Measurements from ENCODE around the gene KLHL28.

Gene KLHL28

GRCh38 chr14:44959538-44959937, 2.2 kb downstream of the KLHL28 start:
- no peak for DNase-seq

GRCh38 chr14:44956866-44957265, 4.9 kb downstream of the KLHL28 start:
- no peak for DNase-seq

DNA sequence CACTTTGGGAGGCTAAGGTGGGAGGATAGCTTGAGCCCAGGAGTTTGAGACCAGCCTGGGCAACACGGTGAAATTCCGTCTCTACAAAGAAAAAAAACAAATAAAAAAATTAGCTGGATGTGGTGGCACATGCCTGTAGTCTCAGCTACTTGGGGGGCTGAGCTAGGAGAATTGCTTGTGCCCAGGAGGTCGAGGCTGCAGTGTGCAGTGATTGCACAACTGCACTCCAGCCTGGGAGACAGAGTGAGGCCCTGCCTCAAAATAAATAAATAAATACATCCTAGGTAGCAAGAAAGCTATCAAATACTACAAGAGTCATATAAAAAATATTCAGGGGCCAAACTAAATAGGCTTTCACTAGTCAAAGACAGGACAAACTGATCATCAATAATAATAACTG, 6.2 kb downstream of the KLHL28 start:
- no peak for DNase-seq

- DNase-seq, result no peak
Measured at GRCh38 chr14:44954750-44955149, 7.0 kb downstream of the KLHL28 start.

DNA sequence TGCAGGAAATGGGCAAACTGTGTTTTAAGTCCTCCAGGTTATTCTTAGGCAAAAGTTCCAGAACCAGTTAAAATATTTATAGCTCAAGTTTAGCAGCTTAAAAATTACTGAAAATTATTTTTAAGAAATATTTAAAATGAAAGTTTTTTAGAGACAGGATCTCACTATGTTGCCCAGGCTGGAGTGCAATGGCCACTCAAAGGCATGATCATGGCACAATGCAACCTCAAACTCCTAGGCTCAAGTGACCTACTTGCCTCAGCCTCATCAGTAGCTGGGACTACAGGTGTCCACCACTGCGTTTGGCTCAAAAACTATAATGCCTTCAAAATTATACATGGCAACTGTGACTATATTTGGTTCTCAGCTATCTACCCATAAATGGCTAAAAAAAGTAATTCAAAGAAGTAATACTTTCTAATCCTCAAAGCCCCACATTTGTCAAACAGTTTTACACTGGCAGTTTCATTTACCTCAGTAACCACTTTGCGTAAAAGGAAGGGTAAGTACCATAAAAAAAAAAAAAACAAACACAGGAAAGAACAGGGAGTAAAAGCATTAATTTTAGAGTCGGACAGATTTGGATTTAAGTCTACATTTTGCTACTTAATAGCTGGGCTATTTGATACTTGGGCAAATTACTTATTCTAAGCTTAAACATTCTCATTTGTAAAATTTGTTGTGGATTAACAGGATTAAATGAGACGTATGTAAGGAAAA, 9.2 kb downstream of the KLHL28 start:
- no peak for DNase-seq

DNA sequence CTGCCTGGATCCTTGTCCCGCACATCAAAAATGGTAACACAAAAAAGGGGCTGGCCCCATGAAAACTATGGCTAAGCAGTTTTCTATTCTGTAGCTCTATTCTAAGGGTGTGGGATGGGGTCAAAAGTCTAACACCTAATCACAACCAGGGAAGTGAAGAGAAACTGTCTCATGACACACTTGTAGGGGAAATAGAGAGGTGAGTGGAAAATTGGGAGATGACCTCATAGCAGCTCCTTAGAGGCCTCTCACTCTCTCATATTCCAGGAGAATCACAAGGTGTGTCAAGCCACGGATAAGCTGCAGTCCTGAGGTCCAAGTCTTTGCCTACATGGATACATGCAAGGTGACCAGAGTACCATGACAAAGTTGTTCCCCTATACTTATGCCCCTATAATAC, 10.7 kb downstream of the KLHL28 start:
- no peak for DNase-seq

- no peak for DNase-seq
Measured at GRCh38 chr14:44945264-44945663, 16.5 kb downstream of the KLHL28 start.

GRCh38 chr14:44944107-44944506, 17.6 kb downstream of the KLHL28 start:
- no peak for DNase-seq

GRCh38 chr14:44942436-44942835, 19.3 kb downstream of the KLHL28 start:
- no peak for DNase-seq

DNA sequence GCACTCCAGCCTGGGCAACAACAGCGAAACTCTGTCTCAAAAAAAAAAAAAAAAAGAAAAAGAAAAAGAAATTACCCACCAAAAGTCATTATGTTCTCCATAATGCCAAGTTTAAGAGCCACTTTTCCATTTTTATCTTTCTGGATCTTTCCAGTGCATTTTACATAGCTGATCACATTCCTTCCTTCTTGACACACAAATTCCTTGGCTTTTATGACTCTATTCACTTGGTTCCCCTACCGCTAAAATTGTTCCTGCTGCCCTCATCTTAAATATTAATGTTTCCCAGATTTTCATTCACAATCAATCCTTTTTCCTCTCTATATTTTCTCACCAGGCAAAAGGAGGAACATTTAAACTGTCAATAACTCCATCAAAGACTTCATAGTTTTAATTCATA, 20.2 kb downstream of the KLHL28 start:
- no peak for DNase-seq

GRCh38 chr14:44940944-44941343, 20.8 kb downstream of the KLHL28 start:
- DNase-seq, result no peak

GRCh38 chr14:44940211-44940610, 21.5 kb downstream of the KLHL28 start:
- DNase-seq, result no peak

GRCh38 chr14:44937547-44937946, 24.2 kb downstream of the KLHL28 start:
- DNase-seq, result no peak

GRCh38 chr14:44935155-44935554, 26.6 kb downstream of the KLHL28 start:
- DNase-seq, result no peak

DNA sequence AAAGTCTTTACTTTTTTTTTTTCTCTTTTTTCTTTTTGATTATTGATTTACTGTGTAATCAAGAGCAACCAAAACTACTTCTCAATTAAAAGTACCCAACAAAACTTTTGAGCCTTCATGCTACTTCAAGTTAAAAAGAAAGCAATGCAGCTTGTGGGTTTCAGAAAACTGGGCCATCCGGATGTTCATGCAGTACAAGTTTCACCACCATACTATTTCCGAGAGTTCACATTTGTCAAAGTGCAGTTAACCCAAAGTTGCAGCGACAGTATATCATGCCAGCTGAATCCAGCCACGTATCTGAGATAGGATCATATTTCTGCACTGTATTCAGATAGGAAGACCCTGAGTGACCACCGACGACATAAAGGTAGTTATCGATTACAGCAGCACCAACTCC, 33.0 kb downstream of the KLHL28 start:
- no peak for DNase-seq

GRCh38 chr14:44914849-44915248, 46.9 kb downstream of the KLHL28 start:
- no peak for DNase-seq

- DNase-seq, result no peak
Measured at GRCh38 chr14:44912041-44912869, 49.5 kb downstream of the KLHL28 start.

DNA sequence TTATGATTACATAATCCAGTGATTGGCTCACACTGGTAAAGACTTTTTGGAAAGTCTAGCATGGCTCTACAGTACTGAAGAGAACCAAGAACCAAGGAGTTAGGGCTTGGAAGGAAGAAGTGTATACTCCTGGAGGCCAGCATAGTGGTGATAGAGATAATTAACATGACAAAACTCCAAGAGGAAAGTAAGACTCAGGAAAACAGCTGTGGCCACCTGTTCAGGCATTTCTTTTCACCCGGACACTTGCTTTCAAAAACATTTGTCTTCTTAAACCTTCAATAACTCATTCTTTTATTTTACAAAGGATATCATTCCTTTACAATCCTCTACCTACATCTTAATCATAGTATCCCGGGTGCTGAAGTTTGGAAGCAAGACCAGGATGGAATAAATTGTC, 50.9 kb downstream of the KLHL28 start:
- DNase-seq, result no peak

- no peak for DNase-seq
Measured at GRCh38 chr14:44901696-44902095, 60.1 kb downstream of the KLHL28 start.

DNA sequence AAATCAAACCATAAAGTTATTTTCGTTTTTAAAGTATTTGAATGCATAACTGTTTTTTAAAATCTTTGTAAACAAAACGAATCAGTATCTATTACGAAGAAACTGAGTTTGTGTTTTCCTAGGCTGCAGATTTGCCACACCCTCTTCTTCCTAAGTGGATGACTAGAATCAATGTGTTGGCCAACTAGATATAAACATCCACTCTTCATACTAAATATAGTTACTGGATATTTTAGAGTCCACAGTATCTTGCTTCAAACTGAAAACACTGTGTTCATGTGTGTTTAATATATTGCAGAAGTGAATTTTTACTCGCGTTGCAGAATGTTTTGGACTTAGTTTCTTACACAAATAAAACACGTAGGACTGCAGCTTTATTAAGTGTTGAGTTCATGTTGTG, 63.2 kb downstream of the KLHL28 start:
- DNase-seq, result no peak

DNA sequence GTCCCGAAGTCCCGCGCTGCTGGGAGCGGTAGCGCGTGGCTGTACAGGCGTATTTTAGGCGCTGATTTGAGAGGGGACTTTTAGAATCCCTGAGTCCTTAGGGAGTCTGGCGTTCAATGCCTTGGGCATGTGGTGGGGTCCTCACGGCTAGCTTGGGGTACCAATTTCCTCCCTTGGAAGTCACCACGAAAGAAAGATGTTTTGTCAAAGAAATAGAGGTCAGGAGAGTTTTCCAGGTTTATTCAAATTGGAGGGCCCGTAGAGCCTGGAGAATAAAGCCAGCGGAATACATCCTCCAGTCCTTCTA, 63.9 kb downstream of the KLHL28 start:
- DNase-seq, result no peak

DNA sequence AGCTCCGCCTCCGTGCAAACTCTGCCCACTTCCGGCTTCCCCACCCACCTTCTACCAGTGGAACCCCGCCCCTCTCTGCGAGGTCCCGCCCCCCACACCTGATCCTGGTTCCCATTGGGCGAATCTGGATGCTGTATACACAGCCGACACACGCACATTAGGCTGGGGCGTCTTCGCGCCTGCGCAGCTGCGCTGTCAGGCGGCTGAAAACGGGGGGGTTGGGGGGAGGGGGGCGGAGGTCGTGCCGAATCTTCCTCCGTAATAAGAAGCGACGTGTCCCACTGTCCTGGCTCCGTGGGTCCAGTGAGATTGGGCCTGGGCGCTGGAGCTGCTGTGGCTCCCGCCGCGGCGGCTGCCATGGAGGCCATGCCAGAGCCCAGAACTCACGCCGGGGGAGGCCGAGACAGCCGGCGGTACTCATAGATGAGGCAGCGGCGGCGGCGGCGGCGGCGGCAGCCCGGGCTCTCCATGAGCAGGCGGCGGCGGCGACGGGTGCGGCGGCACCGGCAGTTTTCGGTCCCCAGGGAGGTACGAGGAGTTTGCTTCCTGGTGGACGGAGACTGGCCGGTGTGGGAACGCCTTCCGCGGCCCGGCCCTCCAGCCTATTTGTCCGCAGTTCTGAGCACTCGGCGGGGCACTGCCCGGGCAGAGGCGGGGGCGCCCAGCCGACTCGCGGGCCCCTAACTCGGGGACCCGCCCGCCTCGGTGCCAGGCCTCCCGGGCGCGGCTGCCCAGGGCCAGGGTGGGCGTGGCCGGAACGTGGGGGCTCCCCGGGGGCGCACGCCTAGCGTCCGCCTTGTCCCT, 64.5 kb downstream of the KLHL28 start:
- peak; percentile 87 to 96 (median 95) for DNase-seq

DNA sequence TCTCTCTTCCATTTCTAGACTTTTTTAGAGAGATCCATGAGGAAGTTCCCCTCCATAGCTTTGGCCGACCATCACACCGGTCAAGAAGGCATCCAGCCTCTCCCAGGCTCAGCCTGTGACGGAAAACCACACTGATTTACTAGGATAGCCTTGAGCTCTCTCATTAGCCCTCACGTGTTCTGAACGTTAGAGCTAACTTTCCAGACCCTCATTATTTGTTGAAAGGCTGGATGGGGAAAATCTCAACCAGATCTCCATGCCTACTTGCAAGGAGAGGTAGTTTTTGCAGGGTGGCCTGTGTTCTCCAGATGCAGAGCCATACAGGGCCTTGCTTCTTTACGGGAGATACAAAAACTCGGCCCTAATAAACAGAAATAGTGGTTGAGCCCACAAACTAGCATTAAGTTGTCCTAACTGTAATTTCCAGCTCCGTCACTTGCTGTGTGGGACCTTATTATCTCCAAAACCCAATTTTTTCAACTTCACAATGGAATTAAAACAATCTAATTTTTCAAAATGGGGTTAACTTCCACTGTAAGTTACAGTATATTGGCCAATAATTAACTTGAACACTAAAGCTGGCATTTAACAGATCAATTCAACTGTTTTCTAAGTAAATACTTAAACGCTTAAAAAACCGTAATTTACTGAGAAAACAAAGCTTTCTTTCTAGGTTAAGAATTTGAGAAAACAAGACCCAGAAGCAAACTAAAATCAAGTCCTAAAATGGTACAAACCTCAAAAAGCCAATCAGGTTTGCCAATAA, 65.3 kb downstream of the KLHL28 start:
- DNase-seq, result no peak
